PC-9 (cell line): Measurements from ENCODE around the gene SPATA45.

Source experiments
- EZH2 ChIP-seq: fragments of 200-600 bp; sonication (generic); IDR thresholded peaks from 2 replicates; pipeline ENCODE4 v1.8.0; 2017; ENCODE audit warnings: antibody characterized with exemption, low read depth
- TF ChIP-seq, protein P1 (sequence below): fragments of 200-600 bp; sonication (generic); conservative IDR thresholded peaks from 2 replicates; pipeline ENCODE4 v1.6.1; 2017; ENCODE audit warnings: mixed run types, antibody characterized with exemption, mild to moderate bottlenecking, moderate library complexity

DNA sequence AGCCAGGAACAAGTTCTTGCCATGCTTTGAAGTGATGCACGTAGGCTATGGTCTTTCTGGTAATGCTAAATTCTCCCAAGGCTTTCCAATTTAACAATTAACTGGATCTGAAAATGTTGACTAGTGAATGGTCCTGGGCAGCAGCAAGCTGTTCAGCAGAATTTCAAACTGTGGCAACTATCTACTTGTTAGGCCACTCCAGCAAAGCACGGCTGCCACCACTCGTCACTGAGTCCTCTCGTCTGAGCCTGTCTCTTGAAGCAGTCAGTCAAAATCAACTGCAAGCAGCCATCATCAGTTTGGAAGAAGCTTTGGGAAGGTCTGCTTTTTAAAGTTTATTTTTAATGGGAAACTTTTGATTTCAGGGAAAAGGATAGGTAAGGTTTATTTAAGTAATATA, 16.8 kb upstream of the SPATA45 start:
- TF ChIP-seq, protein P1, sequence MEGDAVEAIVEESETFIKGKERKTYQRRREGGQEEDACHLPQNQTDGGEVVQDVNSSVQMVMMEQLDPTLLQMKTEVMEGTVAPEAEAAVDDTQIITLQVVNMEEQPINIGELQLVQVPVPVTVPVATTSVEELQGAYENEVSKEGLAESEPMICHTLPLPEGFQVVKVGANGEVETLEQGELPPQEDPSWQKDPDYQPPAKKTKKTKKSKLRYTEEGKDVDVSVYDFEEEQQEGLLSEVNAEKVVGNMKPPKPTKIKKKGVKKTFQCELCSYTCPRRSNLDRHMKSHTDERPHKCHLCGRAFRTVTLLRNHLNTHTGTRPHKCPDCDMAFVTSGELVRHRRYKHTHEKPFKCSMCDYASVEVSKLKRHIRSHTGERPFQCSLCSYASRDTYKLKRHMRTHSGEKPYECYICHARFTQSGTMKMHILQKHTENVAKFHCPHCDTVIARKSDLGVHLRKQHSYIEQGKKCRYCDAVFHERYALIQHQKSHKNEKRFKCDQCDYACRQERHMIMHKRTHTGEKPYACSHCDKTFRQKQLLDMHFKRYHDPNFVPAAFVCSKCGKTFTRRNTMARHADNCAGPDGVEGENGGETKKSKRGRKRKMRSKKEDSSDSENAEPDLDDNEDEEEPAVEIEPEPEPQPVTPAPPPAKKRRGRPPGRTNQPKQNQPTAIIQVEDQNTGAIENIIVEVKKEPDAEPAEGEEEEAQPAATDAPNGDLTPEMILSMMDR = no peak
- TF ChIP-seq EZH2 = no peak
